NCI-H146 treated with DMSO at 0.1 percent for 48 hours (cell line): ENCODE measurements around the gene PDCD1LG2.
"Not testable (repeated sequence)": the region's sequence is repeated elsewhere in the genome, so short reads cannot be mapped to it uniquely, and the experiment has no call there.

Source experiments
- DNase-seq: peaks from one replicate; lab custom pipeline; 2025; ENCODE audit not compliant: unreplicated experiment; lab: John Stamatoyannopoulos, UW

Gene PDCD1LG2

DNA sequence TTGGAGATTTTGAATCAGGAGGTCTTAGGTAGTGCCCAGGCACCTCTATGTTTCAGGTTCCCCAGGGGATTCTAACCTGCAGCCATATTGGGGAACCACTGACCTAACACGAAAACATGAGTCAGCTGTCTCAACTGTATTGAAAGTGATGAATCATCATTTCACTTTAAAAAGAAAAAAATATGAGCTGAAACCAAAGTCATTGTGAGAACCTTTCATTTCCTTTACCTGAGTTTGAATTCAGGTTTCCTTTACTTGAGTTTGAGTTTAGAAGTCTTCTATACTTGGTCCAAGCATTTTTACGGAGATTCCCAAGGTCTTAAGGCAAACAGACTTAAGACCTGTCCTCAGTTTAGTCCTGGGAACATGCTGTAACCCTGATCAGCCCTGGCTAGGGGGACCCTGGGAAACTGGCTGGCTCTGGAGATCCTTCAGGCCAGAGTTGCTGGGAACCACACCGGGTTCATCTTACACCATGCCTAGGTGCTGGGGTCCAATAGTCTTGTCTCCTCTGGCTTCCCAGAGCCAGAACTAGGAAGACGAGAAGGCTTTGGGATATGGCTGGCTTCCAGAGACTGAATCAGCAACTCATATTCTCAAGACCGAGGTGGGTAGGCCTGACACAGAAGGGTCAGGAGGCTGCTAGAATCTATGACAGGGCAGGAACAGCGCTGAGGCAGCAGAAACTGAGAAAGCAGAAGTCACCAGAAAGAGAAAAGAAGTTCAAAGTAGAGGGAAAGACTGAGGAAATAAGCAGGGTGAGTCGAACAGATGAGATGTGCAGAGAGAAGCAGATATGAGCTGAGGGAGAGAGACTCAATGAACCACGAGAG, 16.4 kb upstream of the PDCD1LG2 start:
- DNase-seq, result no peak

DNA sequence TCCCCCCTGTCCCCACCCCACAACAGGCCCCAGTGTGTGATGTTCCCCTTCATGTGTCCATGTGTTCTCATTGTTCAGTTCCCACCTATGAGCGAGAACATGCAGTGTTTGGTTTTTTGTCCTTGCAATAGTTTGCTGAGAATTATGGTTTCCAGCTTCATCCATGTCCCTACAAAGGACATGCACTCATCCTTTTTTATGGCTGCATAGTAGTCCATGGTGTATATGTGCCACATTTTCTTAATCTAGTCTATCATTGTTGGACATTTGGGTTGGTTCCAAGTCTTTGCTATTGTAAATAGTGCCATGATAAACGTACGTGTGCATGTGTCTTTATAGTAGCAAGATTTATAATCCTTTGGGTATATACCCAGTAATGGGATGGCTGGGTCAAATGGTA, 15.6 kb upstream of the PDCD1LG2 start:
- DNase-seq, result not testable (repeated sequence)

DNA sequence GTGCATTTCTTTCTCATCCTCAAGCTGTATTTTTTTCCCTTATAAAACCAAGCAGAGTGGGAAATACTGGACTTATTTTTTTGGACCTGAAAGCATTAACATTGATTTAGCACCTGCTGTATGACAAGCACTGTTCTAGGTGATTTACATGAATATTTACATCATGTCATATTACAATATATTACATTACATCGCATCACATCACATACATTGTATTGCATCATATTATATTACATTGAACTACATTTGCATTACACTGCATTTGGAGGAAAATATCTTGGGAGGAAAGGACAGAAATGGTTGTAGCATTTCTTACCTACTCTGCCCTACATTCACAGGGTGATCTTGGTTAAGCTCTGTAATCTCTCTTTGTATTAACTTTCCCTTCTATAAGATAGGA, 11.2 kb upstream of the PDCD1LG2 start:
- DNase-seq, result no peak

DNA sequence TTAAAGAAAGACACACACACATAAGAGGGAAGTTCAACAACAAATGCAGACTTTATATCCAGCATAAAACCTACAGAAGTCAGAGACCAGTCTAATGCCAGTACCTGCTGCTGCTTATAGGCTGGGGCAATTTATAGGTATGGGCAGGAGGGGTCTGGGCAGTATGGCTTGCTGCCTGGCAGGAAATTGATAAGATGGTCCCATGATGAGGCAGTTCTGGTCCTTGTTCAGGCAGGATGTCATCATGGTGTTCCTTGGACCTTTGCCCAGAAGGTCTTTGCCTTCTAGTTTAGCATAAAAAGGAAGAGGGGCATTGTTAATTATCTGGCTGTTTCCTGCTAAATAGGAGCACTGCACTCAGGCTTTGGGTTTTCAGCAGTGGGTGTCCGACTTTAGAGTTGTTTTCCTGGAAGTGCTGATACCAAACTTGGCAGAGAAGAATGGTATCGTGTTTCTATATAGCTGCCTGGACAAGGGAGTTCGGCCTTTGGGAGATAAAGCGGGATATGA, 10.4 kb upstream of the PDCD1LG2 start:
- no peak for DNase-seq

DNA sequence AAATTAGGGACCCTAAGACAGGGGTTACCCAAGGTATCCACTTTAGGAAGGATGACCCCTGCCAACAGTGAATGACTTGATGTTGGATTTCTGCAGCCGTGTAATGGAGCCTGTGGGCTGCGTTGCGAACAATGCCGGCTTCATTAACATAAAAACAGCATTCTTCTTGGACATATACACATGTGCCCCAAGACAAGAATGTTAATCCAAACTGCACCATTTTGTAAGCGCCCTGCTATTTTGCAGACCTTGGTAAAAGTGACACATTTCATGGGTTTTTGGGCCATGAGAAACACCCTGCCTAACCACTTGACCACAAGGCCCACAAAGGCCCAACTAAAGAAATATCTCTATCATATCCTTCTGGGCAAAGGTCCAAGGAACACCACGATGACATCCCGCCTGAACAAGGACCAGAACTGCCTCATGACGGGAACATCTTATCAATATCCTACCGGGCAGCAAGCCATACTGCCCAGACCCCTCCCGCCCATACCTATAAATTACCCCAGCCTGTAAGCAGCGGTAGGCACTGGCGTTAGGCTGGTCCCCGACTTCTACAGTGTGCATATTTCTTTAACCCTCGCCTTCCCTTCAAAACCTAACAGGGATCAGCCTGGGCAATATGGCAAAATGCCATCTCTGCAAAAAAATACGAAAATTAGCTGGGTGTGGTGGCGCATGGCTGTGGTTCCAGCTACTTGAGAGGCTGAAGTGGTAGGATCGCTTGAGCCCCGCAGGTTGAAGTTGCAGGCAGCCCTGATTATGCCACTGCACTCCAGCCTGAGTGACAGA, 9.7 kb upstream of the PDCD1LG2 start:
- no peak for DNase-seq

DNA sequence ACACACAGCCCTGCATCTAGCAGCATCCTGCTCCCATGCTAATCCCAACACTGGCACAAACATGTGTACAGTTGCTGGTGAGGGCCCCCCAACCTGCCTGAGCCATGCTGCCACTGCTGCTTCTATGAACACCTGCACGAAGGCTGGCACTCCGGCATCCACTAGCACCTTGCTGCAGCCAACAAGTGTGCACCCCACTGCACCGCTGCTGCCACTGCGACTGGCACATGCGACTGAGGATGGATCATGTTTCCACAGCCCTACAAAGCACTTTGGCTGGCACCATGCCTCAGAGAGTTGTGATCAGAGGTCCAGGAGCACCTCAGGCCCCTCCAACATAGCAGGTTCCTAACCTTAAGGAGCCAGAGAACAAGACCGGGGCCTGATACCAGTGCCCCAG, 7.8 kb upstream of the PDCD1LG2 start:
- DNase-seq, result no peak

DNA sequence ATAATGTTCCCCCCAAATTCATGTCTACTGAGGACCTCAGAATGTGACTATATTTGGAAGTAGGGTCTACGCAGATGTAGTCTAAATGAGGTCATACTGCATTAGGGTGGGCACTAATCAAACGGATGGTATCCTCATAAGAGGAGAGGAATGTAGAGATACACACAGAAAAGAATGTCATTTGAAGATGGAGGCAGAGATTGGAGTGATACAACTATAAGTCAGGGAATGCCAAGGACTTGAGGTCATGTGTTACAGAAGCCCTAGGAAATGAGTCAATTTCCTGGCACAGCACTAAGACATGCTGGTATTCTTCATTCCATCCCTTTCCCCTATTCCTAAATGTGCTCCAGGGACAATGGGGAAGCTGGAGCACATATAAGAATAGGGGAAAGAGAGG, 758 bp upstream of the PDCD1LG2 start:
- DNase-seq, result no peak

DNA sequence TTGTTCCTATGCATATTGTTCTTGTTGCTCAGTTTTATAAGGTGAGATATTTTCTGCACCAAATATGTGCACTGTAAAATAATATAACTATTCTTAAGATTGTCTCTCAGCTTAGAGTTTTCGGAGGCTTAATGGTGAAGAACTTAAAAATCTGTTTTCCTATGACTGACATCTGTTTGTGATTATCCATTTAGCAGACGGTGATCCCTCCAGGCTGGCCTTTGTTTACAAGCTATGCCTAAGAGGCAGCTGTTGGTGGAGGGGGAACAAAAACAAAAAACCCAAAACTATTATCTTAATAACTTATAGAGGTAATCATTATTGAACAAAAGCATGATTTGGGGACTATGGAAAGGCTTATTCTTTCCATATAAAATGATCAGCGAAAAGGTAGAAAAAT, 658 bp downstream of the PDCD1LG2 start:
- no peak for DNase-seq

DNA sequence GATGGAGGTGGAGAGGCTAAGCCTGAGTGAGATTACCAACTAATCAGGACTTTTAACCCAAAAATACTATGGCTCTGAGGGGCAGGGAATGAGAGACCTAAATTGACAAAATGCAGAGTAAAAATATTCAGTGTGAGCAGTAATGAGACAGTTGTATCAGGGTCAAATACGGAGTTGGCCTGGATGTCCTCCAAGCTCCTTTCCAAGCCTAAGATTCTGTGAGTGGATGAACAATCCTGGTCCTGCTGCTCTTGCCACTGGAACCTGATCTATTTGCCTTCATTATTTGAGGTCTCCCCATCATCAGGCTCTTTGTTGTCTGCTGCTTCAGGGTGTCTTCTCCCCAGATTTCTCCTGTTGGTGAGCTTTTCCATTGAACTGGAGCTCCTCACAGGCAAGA, 1.1 kb downstream of the PDCD1LG2 start:
- no peak for DNase-seq

DNA sequence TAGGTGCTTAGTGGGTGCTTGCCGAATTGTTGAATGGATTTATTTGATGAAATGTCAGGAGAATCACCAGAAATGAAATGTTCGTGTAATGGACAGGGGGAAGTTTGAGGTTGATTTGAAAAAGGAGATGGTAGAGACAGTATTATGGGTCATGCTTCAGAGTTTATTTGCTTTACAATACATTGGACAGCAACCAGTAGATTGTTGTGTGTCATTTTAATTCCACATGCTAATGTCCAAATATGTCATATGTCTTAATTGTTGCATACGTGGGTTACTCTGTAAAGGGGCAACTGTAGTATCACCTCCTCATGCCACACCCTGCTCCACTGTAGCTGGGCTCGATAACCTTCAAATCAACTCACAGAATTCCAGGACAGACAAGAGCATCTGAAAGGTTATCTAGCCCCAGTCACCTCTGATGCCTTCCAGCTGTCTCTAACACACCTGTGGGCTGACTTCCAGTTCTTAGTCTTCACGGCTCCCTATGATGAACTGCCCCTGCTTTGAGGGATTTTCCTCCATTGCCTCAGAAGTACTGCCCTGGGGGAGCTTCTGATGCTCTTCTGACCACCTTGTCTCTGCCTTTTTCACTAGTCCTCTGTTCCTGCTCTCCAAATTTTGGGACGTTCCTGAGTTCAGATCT, 1.7 kb downstream of the PDCD1LG2 start:
- no peak for DNase-seq

DNA sequence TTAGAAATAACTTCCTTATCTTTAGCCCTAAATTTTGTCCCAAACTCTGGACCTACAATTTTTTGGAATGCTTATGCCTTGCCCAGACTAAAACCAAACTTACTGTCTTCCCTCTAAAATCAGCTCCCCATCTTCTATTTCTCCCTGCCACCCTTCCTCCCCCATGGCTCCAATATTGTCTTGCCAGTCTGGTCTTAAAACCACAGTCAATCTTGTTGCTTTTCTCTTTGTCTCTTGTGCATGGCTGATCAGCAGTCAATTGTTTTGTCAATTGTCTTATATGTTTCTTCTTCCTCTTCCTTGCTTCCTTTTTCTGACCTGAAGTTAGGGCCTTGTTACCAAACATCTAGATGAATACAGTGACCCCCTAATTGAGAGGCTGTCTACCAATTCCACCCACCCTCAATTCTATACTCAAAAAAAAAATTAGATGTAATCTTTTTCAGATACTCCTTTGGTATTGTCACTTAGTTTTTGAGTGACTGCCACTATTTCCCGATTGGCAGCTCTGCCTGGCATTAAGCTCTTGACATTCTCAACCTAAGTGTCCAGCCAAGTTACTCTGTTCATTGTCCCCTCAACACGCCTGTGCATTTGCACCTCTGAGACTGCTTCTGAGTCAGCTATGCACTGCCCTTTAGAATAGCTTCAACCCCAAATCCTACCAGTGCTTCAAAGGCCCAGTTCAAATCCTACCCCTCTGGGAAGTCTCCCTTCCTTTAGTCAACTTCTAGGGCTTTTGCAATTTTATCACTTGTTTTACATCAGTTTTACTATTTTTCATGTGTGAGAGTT, 2.5 kb downstream of the PDCD1LG2 start:
- no peak for DNase-seq

DNA sequence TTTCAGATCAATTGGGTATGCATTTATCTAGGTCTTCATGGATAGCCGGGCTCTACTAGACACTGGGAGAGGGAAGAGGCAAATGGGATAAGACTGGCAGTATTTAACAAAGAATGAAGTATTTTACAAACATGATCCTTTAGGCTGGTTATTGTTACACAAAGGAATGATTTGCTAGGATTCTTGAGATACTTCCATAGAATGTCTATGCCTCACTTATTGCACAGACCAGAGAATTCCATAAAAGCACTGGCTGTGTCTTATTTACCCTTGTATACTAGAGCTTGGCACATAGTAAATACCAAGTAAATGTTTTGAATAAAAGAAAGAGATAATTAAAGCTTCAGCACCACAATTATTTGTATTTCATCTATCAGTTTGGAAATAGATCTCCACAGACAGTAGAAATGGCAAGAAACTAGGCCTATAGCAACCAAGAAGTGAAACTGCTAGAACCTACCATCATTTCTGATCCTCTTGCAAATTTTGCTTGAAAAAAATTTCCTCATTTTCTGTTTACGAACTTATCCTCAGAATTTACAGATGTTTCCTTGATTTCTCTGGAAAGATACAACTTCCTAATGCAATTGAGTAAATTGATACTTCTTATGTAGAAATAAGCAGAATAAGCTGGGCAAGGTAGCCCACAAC, 3.8 kb downstream of the PDCD1LG2 start:
- DNase-seq, result no peak

DNA sequence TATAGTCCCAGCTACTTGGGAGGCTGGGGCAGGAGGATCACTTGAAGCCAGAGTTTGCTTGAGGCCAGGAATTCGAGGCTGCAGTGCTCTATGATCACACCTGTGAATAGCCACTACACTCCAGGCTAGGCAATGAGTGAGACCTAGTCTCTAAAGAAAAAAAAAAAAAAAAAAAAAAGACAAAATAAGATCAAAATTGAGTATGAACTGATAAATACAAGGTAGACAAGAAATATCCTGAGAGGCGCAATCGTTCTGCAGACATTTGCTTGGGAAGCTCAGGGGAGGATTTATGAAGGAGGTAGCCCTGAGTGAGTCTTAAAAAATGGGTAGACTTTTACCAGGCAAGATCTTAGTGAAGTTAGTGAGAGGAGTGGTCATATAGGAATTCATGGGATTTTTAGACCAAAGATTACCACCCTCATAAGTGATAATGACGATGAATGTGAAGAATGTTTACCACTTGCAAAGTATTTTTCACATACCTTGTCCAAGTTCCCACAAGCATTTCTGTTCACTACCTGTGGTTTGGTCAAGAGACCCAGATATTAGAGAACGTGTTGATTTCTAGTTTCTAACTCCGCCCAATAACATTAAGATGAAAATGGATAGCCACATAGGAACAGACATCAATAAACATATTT, 4.4 kb downstream of the PDCD1LG2 start:
- DNase-seq, result no peak

DNA sequence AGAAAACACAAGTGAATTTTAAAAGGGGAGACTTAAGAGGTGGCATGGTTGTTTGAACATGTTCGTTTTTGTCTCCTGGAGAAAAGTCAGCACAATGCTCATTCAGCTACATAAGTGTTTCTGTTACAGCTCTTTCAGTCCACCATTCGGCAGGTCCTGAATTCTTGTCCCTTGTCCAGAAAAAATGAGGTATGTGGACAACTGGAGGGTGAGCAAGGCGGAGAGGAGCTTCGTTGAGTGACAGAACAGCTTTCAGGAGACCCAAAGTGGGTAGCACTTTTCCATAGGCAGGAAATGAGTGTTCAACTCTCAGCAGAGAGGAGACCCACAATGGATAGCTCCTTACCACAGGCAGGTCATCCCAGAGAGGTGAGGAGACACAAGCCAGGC, 4.9 kb downstream of the PDCD1LG2 start:
- no peak for DNase-seq

DNA sequence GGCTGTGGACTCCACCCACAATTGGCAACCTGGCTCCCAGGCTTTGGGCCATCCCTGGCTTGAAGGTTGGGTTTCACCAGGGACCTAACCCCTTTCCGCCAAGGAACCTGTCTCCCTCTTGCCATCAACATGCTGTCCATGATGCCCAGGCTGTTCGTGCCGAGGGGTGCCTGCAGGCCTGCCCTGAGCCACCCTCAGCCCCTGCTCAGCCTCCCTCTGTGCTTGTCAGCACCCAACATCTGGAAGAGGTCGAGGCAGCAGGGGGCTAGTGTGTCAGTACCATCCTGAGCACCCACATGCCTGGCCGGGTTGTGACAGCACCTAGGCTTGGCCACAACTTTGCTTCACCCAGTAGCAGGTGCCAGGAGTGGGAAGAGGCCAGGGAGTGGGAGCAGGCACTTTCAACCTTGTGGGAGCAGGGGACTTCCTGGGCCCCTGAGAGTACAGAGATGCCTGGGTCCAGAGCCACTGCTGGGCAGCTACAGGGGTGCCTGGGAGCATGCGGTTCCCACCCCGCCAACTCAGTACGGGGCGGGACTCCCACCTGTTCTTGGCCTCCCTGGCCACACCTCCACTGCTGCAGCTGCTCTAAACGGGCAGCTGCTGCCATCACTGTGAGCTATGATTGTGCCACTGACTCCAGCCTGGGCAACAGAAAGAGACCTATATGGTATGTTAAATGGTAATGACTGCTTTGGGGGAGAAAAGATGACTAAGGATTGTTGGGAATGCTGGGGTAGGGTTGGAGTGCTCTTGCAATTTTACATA, 6.3 kb downstream of the PDCD1LG2 start:
- no peak for DNase-seq

DNA sequence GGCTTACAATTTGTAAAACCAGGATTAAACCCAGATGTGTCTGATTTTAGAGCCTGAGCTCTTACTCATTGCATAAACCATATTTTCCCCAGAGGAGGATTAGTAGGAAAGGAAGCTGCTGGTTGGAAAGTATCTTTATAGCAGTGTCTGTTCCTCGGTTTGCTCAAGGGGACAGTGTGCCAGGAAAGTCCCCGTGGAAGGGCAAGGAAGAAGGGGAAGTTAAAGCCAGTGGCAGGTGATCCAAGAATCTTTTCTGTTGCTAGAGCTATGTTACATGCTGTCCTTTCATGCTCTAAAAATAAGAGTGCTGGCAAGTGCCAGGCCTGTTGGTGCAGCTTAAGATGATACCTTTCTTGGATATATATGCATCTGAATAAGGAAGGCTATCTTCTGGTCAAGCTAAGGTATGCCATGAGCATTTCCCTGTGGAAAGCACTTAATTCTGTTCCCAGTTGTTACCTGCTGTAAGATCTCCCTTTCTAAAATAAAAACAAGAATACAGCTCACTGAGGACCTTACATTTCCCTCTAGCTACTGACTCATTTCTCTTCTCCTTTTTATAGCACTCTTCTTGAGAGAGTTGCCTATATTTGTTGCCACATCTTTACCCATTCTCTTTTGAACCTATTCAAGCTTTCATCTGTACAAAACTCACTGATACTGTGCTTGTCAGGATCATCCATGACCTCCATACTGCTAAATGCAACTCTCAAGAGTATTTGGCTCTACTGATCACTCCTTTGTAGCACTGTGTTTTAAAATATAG, 8.0 kb downstream of the PDCD1LG2 start:
- DNase-seq, result no peak

DNA sequence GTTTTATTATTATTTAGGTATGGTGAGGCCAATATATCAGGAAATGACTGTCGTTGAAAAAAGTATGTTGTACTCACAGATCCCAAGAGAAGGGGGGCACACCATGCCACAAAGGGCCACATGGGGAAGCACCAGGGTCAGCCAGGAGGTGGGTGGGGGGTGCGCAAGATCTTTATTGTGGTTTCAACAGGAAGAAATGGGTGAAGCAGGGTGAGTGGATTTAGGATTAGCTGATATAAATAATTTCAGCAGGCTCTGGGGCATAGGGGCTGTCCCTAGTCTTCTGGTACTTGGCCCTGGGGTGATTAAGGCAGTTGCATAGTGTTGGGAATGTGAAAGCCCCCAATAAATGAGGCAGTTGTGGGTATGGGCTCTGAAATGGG, 8.6 kb downstream of the PDCD1LG2 start:
- DNase-seq, result no peak

DNA sequence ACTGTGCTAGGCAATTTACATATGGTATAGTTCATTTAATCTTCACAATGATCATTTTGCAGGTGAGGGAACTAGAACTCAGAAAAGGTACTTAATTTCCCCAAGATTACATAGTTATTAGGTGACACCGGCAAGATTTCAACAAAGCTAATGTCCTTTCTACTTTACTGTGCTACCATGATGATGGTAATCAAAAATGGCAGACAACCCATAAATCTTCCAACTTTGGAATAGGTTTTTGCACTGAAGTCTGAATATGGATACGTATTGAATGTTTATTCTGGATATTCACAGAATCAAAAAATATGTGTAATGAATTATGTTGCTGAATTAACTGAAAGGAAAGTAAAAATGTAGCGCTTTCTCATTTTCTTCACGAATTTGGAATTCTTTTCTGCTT, 13.8 kb downstream of the PDCD1LG2 start:
- no peak for DNase-seq
